ENCODE measurements around the gene ECT2.
"Not testable (repeated sequence)": the region's sequence is repeated elsewhere in the genome, so short reads cannot be mapped to it uniquely, and the experiment has no call there.

The ECT2 gene

GRCh38 chr3:172750368-172751174 is at the start of gene ECT2:
TSS of gene ECT2 (plus strand) at chr3:172750726. CDS start at chr3:172754531, 3,805 bp downstream.
- Histone ChIP-seq H3K36me3 (ENCODE audit: control insufficient read depth, insufficient read depth, low read length, severe bottlenecking) (no peaks in the 10 kb centered on the region), H3K4me3 (ENCODE audit: low read length) (peak within 1 kb of the TSS; percentile 98), H3K9me3 (ENCODE audit: control insufficient read depth, low read length) (no peaks in the 10 kb centered on the region), H3K27me3 (replicated peaks; ENCODE audit: control insufficient read depth, insufficient read depth, low read length) (no peaks in the 10 kb centered on the region), H3K9ac (ENCODE audit: low read length) (peak within 1 kb of the TSS; percentile 96), H3K4me1 (ENCODE audit: control insufficient read depth, insufficient read depth, low read length) (peaks cover 19% of the 10 kb centered on the region)
- peak; percentile 100 for DNase-seq (ENCODE audit: low read depth)

- Histone ChIP-seq H3K9ac (ENCODE audit: low read length) (no peak overlapping the region), H3K9me3 (ENCODE audit: control insufficient read depth, low read length) (no peaks in the 10 kb centered on the region), H3K27me3 (replicated peaks; ENCODE audit: control insufficient read depth, insufficient read depth, low read length) (no peaks in the 10 kb centered on the region), H3K4me3 (ENCODE audit: low read length) (no peak overlapping the region), H3K36me3 (ENCODE audit: control insufficient read depth, insufficient read depth, low read length, severe bottlenecking) (no peaks in the 10 kb centered on the region), H3K4me1 (ENCODE audit: control insufficient read depth, insufficient read depth, low read length) (no peaks in the 10 kb centered on the region)
- no peak for DNase-seq (ENCODE audit: low read depth)
Measured at GRCh38 chr3:172700936-172701455, 49.5 kb upstream of the ECT2 start.

GRCh38 chr3:172701751-172702150 is 48.8 kb upstream of the ECT2 start:
- H3K9me3 ChIP-seq (ENCODE audit: control insufficient read depth, low read length) = no peaks in the 10 kb centered on the region
- DNase-seq (ENCODE audit: low read depth) = no peak
- no peaks in the 10 kb centered on the region for H3K36me3 ChIP-seq (ENCODE audit: control insufficient read depth, insufficient read depth, low read length, severe bottlenecking)
- H3K4me3 ChIP-seq (ENCODE audit: low read length) = no peak overlapping the region
- H3K27me3 ChIP-seq (replicated peaks; ENCODE audit: control insufficient read depth, insufficient read depth, low read length) = no peaks in the 10 kb centered on the region
- no peaks in the 10 kb centered on the region for H3K4me1 ChIP-seq (ENCODE audit: control insufficient read depth, insufficient read depth, low read length)
- H3K9ac ChIP-seq (ENCODE audit: low read length) = no peak overlapping the region

- no peaks in the 10 kb centered on the region for H3K36me3 ChIP-seq (ENCODE audit: control insufficient read depth, insufficient read depth, low read length, severe bottlenecking)
- H3K9ac ChIP-seq (ENCODE audit: low read length) = no peak overlapping the region
- no peak for DNase-seq (ENCODE audit: low read depth)
- H3K4me3 ChIP-seq (ENCODE audit: low read length) = no peak overlapping the region
- H3K9me3 ChIP-seq (ENCODE audit: control insufficient read depth, low read length) = no peaks in the 10 kb centered on the region
- no peaks in the 10 kb centered on the region for H3K27me3 ChIP-seq (replicated peaks; ENCODE audit: control insufficient read depth, insufficient read depth, low read length)
- no peaks in the 10 kb centered on the region for H3K4me1 ChIP-seq (ENCODE audit: control insufficient read depth, insufficient read depth, low read length)
Measured at GRCh38 chr3:172702256-172702655, 48.3 kb upstream of the ECT2 start.

GRCh38 chr3:172702731-172703130 is 47.8 kb upstream of the ECT2 start:
- H3K4me3 ChIP-seq (ENCODE audit: low read length); DNase-seq (ENCODE audit: low read depth); H3K9ac ChIP-seq (ENCODE audit: low read length); H3K36me3 ChIP-seq (ENCODE audit: control insufficient read depth, insufficient read depth, low read length, severe bottlenecking); H3K4me1 ChIP-seq (ENCODE audit: control insufficient read depth, insufficient read depth, low read length); H3K27me3 ChIP-seq (replicated peaks; ENCODE audit: control insufficient read depth, insufficient read depth, low read length); H3K9me3 ChIP-seq (ENCODE audit: control insufficient read depth, low read length): not testable (repeated sequence)

- Histone ChIP-seq H3K9me3 (ENCODE audit: control insufficient read depth, low read length) (no peaks in the 10 kb centered on the region), H3K27me3 (replicated peaks; ENCODE audit: control insufficient read depth, insufficient read depth, low read length) (no peaks in the 10 kb centered on the region), H3K9ac (ENCODE audit: low read length) (no peak overlapping the region), H3K4me3 (ENCODE audit: low read length) (no peak overlapping the region), H3K36me3 (ENCODE audit: control insufficient read depth, insufficient read depth, low read length, severe bottlenecking) (no peaks in the 10 kb centered on the region), H3K4me1 (ENCODE audit: control insufficient read depth, insufficient read depth, low read length) (peaks cover 4% of the 10 kb centered on the region)
- no peak for DNase-seq (ENCODE audit: low read depth)
Measured at GRCh38 chr3:172704001-172704400, 46.5 kb upstream of the ECT2 start.

- H3K9ac ChIP-seq (ENCODE audit: low read length) = no peak overlapping the region
- H3K36me3 ChIP-seq (ENCODE audit: control insufficient read depth, insufficient read depth, low read length, severe bottlenecking) = no peaks in the 10 kb centered on the region
- no peak for DNase-seq (ENCODE audit: low read depth)
- no peaks in the 10 kb centered on the region for H3K9me3 ChIP-seq (ENCODE audit: control insufficient read depth, low read length)
- no peaks in the 10 kb centered on the region for H3K27me3 ChIP-seq (replicated peaks; ENCODE audit: control insufficient read depth, insufficient read depth, low read length)
- H3K4me1 ChIP-seq (ENCODE audit: control insufficient read depth, insufficient read depth, low read length) = peaks cover 14% of the 10 kb centered on the region
- no peak overlapping the region for H3K4me3 ChIP-seq (ENCODE audit: low read length)
Measured at GRCh38 chr3:172705170-172705569, 45.4 kb upstream of the ECT2 start.

- H3K27me3 ChIP-seq (replicated peaks; ENCODE audit: control insufficient read depth, insufficient read depth, low read length) = no peaks in the 10 kb centered on the region
- H3K4me3 ChIP-seq (ENCODE audit: low read length) = no peak overlapping the region
- no peak overlapping the region for H3K9ac ChIP-seq (ENCODE audit: low read length)
- no peak for DNase-seq (ENCODE audit: low read depth)
- peaks cover 21% of the 10 kb centered on the region for H3K4me1 ChIP-seq (ENCODE audit: control insufficient read depth, insufficient read depth, low read length)
- H3K9me3 ChIP-seq (ENCODE audit: control insufficient read depth, low read length) = no peaks in the 10 kb centered on the region
- H3K36me3 ChIP-seq (ENCODE audit: control insufficient read depth, insufficient read depth, low read length, severe bottlenecking) = no peaks in the 10 kb centered on the region
Measured at GRCh38 chr3:172707030-172707429, 43.5 kb upstream of the ECT2 start.

GRCh38 chr3:172707967-172708366 is 42.6 kb upstream of the ECT2 start:
- Histone ChIP-seq H3K9ac (ENCODE audit: low read length) (no peak overlapping the region), H3K36me3 (ENCODE audit: control insufficient read depth, insufficient read depth, low read length, severe bottlenecking) (no peaks in the 10 kb centered on the region), H3K4me1 (ENCODE audit: control insufficient read depth, insufficient read depth, low read length) (peaks cover 22% of the 10 kb centered on the region), H3K27me3 (replicated peaks; ENCODE audit: control insufficient read depth, insufficient read depth, low read length) (no peaks in the 10 kb centered on the region), H3K9me3 (ENCODE audit: control insufficient read depth, low read length) (no peaks in the 10 kb centered on the region), H3K4me3 (ENCODE audit: low read length) (no peak overlapping the region)
- DNase-seq (ENCODE audit: low read depth) = peak; percentile 67

- H3K36me3 ChIP-seq (ENCODE audit: control insufficient read depth, insufficient read depth, low read length, severe bottlenecking) = no peaks in the 10 kb centered on the region
- peak overlapping the region; percentile 91 for H3K9ac ChIP-seq (ENCODE audit: low read length)
- H3K4me1 ChIP-seq (ENCODE audit: control insufficient read depth, insufficient read depth, low read length) = peaks cover 29% of the 10 kb centered on the region
- DNase-seq (ENCODE audit: low read depth) = peak; percentile 25
- no peaks in the 10 kb centered on the region for H3K27me3 ChIP-seq (replicated peaks; ENCODE audit: control insufficient read depth, insufficient read depth, low read length)
- peak overlapping the region; percentile 99 for H3K4me3 ChIP-seq (ENCODE audit: low read length)
- no peaks in the 10 kb centered on the region for H3K9me3 ChIP-seq (ENCODE audit: control insufficient read depth, low read length)
Measured at GRCh38 chr3:172708921-172709773, 41.4 kb upstream of the ECT2 start.
